GM18499 (cell line): Measurements from ENCODE around the gene TBXAS1.
"Not testable (repeated sequence)": the region's sequence is repeated elsewhere in the genome, so short reads cannot be mapped to it uniquely, and the experiment has no call there.

Experiments
- ATAC-seq: cut with Tn5 transposase; IDR thresholded peaks from one replicate; pipeline ENCODE4 v1.9.1; 2021; ENCODE audit warnings: moderate number of reproducible peaks; ENCODE audit not compliant: insufficient read depth, unreplicated experiment

Gene TBXAS1

GRCh38 chr7:139885511-139885910, 56.4 kb downstream of the TBXAS1 start:
- ATAC-seq: no peak

GRCh38 chr7:139886206-139886605, 57.1 kb downstream of the TBXAS1 start:
- no peak for ATAC-seq

GRCh38 chr7:139886899-139887298, 57.8 kb downstream of the TBXAS1 start:
- no peak for ATAC-seq

- no peak for ATAC-seq
Observed at GRCh38 chr7:139887992-139888481, 59.0 kb downstream of the TBXAS1 start.

- no peak for ATAC-seq
Observed at GRCh38 chr7:139889186-139889871, 60.3 kb downstream of the TBXAS1 start.

- no peak for ATAC-seq
Observed at GRCh38 chr7:139893461-139893860, 64.4 kb downstream of the TBXAS1 start.

GRCh38 chr7:139893999-139894398, 64.9 kb downstream of the TBXAS1 start:
- ATAC-seq: no peak

- no peak for ATAC-seq
Observed at GRCh38 chr7:139895141-139895829, 66.2 kb downstream of the TBXAS1 start.

- no peak for ATAC-seq
Observed at GRCh38 chr7:139896288-139896687, 67.2 kb downstream of the TBXAS1 start.

GRCh38 chr7:139896831-139897230, 67.8 kb downstream of the TBXAS1 start:
- ATAC-seq: no peak

- ATAC-seq: no peak
Observed at GRCh38 chr7:139897422-139898090, 68.5 kb downstream of the TBXAS1 start.

GRCh38 chr7:139898483-139898882, 69.4 kb downstream of the TBXAS1 start:
- no peak for ATAC-seq

GRCh38 chr7:139899328-139899955, 70.4 kb downstream of the TBXAS1 start:
- no peak for ATAC-seq

- no peak for ATAC-seq
Observed at GRCh38 chr7:139900326-139900725, 71.3 kb downstream of the TBXAS1 start.

GRCh38 chr7:139901056-139901795, 72.2 kb downstream of the TBXAS1 start:
- ATAC-seq: no peak

GRCh38 chr7:139901901-139902300, 72.8 kb downstream of the TBXAS1 start:
- ATAC-seq: no peak

GRCh38 chr7:139902436-139903102, 73.5 kb downstream of the TBXAS1 start:
- ATAC-seq: no peak

- not testable (repeated sequence) for ATAC-seq
Observed at GRCh38 chr7:139903103-139903477, 74.0 kb downstream of the TBXAS1 start.

GRCh38 chr7:139906879-139907278, 77.8 kb downstream of the TBXAS1 start:
- no peak for ATAC-seq

GRCh38 chr7:139908792-139909191, 79.7 kb downstream of the TBXAS1 start:
- ATAC-seq: no peak
